GM12878 (cell line): Measurements from ENCODE around the gene NPW. TPM values are rescaled to one million over a fixed set of nuclear protein-coding genes. Genes with fewer than 3 reads are reported as not detected.

Source experiments
- ATAC-seq: fragments of 200-7000 bp; cut with Tn5 transposase; 3 replicates; pipeline ENCODE4 v1.9.1; 2020; ENCODE audit warnings: mild to moderate bottlenecking, moderate library complexity
- BruUV-seq: library from RNA; stranded (reverse); fragments of 400-500 nt; replicated peaks from 2 replicates; lab custom pipeline; 2021; lab: Mats Ljungman, UMichigan
- CTCF ChIA-PET: fragments of 300-600 bp; sonication (Branson Sonifier 250); formaldehyde crosslinking; extraction: SDS; loops from one replicate; lab custom pipeline; 2021; ENCODE audit warnings: inconsistent platforms; lab: Yijun Ruan, JAX
- POLR2A ChIA-PET: fragments of 350-600 bp; formaldehyde crosslinking; extraction: SDS; loops from one replicate; lab custom pipeline; 2021; ENCODE audit warnings: inconsistent platforms; lab: Charles Lee
- RAD21 ChIA-PET: fragments of 300-600 bp; sonication (Branson Sonifier 250); formaldehyde crosslinking; loops from one replicate; lab custom pipeline; 2023; ENCODE audit warnings: antibody characterized with exemption; ENCODE audit not compliant: unreplicated experiment; lab: Charles Lee
- SMC1A ChIA-PET: fragments of 300-600 bp; sonication (Branson Sonifier 250); formaldehyde crosslinking; loops from one replicate; lab custom pipeline; 2023; ENCODE audit not compliant: unreplicated experiment, uncharacterized antibody; lab: Charles Lee
- DNase-seq: peaks from one replicate; pipeline ENCODE4 v3.0.0-alpha.2; 2011; ENCODE audit warnings: low read depth, low spot score
- FAIRE-seq: peaks from 3 replicates; lab custom pipeline; 2011; peaks lifted over from hg19 to GRCh38; lab: Jason Lieb, UNC
- H2AFZ ChIP-seq: 2 replicates; pipeline ENCODE4 v1.6.0; 2011; ENCODE audit warnings: low read depth, low read length, control low read depth; ENCODE audit not compliant: control insufficient read depth
- H3K27ac ChIP-seq: 2 replicates; pipeline ENCODE4 v1.5.1; 2011; ENCODE audit warnings: control low read depth; ENCODE audit not compliant: control insufficient read depth, insufficient read depth
- H3K27me3 ChIP-seq, 2 experiments: replicated peaks in 1 of 2; 2 replicates each; pipeline versions ENCODE4 v1.6.0 to v1.6.1; 2011; ENCODE audit warnings: low read length in 1 of 2; ENCODE audit not compliant: control insufficient read depth in 2 of 2, insufficient read depth in 2 of 2
- H3K36me3 ChIP-seq, 2 experiments: 2 replicates each; pipeline ENCODE4 v1.5.1; 2011; ENCODE audit warnings: low read length in 1 of 2; ENCODE audit not compliant: control insufficient read depth in 2 of 2, insufficient read depth in 2 of 2
- H3K4me1 ChIP-seq: 2 replicates; pipeline ENCODE4 v1.6.1; 2011; ENCODE audit warnings: mild to moderate bottlenecking, low read length, moderate library complexity, mixed read lengths; ENCODE audit not compliant: control insufficient read depth, insufficient read depth
- H3K4me2 ChIP-seq: 2 replicates; pipeline ENCODE4 v1.6.0; 2011; ENCODE audit warnings: control low read depth; ENCODE audit not compliant: control insufficient read depth, insufficient read depth
- H3K4me3 ChIP-seq: fragments of 200-600 bp; sonication (generic); 2 replicates; pipeline ENCODE4 v1.5.1; 2016
- H3K79me2 ChIP-seq: 2 replicates; pipeline ENCODE4 v1.6.0; 2011; ENCODE audit warnings: low read length; ENCODE audit not compliant: control insufficient read depth, insufficient read depth
- H3K9ac ChIP-seq: 2 replicates; pipeline ENCODE4 v1.8.0; 2011; ENCODE audit warnings: low read length, control low read depth, mixed read lengths; ENCODE audit not compliant: control insufficient read depth, insufficient read depth
- H3K9me3 ChIP-seq: replicated peaks from 3 replicates; pipeline ENCODE4 v1.5.1; 2011; ENCODE audit warnings: mild to moderate bottlenecking, low read length; ENCODE audit not compliant: control insufficient read depth, insufficient read depth
- H4K20me1 ChIP-seq: 2 replicates; pipeline ENCODE4 v1.6.0; 2011; ENCODE audit not compliant: control insufficient read depth, insufficient read depth
- CREB1 ChIP-seq: IDR thresholded peaks from 2 replicates; pipeline ENCODE4 v1.6.1; 2012; ENCODE audit warnings: low read depth, mild to moderate bottlenecking, inconsistent platforms
- CREM ChIP-seq: IDR thresholded peaks from 2 replicates; pipeline ENCODE4 v1.6.1; 2014; ENCODE audit warnings: antibody characterized with exemption, low read depth
- EZH2 ChIP-seq: IDR thresholded peaks from 2 replicates; pipeline ENCODE4 v1.6.1; 2012; ENCODE audit warnings: low read depth, mild to moderate bottlenecking, control low read depth, inconsistent platforms, low read length, borderline replicate concordance; ENCODE audit not compliant: control insufficient read depth
- MEF2B ChIP-seq: fragments of 450-650 bp; IDR thresholded peaks from 2 replicates; pipeline ENCODE4 v1.6.1; 2018; ENCODE audit warnings: mild to moderate bottlenecking, moderate library complexity; ENCODE audit not compliant: partially characterized antibody, poor library complexity, severe bottlenecking
- PAX5 ChIP-seq: IDR thresholded peaks from 2 replicates; pipeline ENCODE4 v1.6.1; 2011; ENCODE audit warnings: low read depth, low read length, borderline replicate concordance
- RB1 ChIP-seq: fragments of 450-650 bp; formaldehyde crosslinking; IDR thresholded peaks from 2 replicates; pipeline ENCODE4 v1.6.1; 2017; ENCODE audit warnings: mild to moderate bottlenecking, borderline replicate concordance
- RCOR1 ChIP-seq: conservative IDR thresholded peaks from 2 replicates; pipeline ENCODE4 v1.6.1; 2012; ENCODE audit warnings: low read depth, low read length, improper control_type of control experiment
- RELA ChIP-seq: fragments of 450-650 bp; IDR thresholded peaks from 2 replicates; pipeline ENCODE4 v1.8.0; 2014; ENCODE audit warnings: borderline replicate concordance; ENCODE audit not compliant: partially characterized antibody
- RUNX3 ChIP-seq: IDR thresholded peaks from 2 replicates; pipeline ENCODE4 v1.6.1; 2012; ENCODE audit warnings: low read length, inconsistent platforms
- SMAD5 ChIP-seq: IDR thresholded peaks from 2 replicates; pipeline ENCODE4 v1.6.1; 2016; ENCODE audit warnings: antibody characterized with exemption, low read depth
- TCF7 ChIP-seq: IDR thresholded peaks from 2 replicates; pipeline ENCODE4 v1.6.1; 2014; ENCODE audit warnings: antibody characterized with exemption, borderline replicate concordance
- YY1 ChIP-seq: IDR thresholded peaks from 2 replicates; pipeline ENCODE4 v1.6.1; 2011; ENCODE audit warnings: low read depth, mild to moderate bottlenecking, low read length
- WGBS: methylation state at CpG from one replicate; pipeline ENCODE4 v1.1.6; 2016; ENCODE audit warnings: low lambda C conversion rate; ENCODE audit not compliant: insufficient replicate concordance, insufficient coverage; ENCODE audit errors: missing lambda C conversion rate; 5-methylcytosine and 5-hydroxymethylcytosine counted together
- in situ Hi-C: fragments of 300-500 bp; cut with MboI; formaldehyde crosslinking; loops from 9 replicates; pipeline ENCODE4 v1.14.3; 2018; ENCODE audit warnings: mixed read lengths
- intact Hi-C: fragments of 100-400 bp; cut with micrococcal nuclease; formaldehyde crosslinking; loops from one replicate; pipeline ENCODE4 v1.14.2; 2022; ENCODE audit not compliant: unreplicated experiment
- polyA plus RNA-seq, 11 experiments: library from polyadenylated mRNA; depleted of rRNA in 4 of 11; unstranded in 6 of 11; stranded (reverse) in 5 of 11; fragments of >200 nt; fragmentation: Nextera tagmentation in 4 of 11; fragmentation: Illumina TruSeq in 1 of 11; extraction: Ambion mirVana in 4 of 11; extraction: Trizol in 1 of 11; gene quantifications; 1 replicate in 1 of 11; 2 replicates in 10 of 11; pipeline versions ENCODE4 v1.2.1 to v1.2.3, GENCODE V29; 2011 to 2016; ENCODE audit warnings: inconsistent platforms in 2 of 11, missing spikeins in 2 of 11, low read depth in 1 of 11
- total RNA-seq, 4 experiments: library from RNA; depleted of rRNA in 3 of 4; stranded (reverse); fragments of >200 nt in 3 of 4; fragmentation: Illumina TruSeq in 1 of 4; extraction: Trizol in 1 of 4; gene quantifications; 2 replicates each; pipeline versions ENCODE4 v1.2.1 to v1.2.3, GENCODE V29; 2013 to 2021
- TF ChIP-seq, protein P1 (sequence below), 3 experiments: IDR thresholded peaks in 2 of 3; conservative IDR thresholded peaks in 1 of 3; 2 replicates each; pipeline ENCODE4 v1.5.1; 2011; ENCODE audit warnings: low read depth in 3 of 3, low read length in 3 of 3, mild to moderate bottlenecking in 3 of 3, control low read depth in 2 of 3, moderate library complexity in 2 of 3, inconsistent platforms in 1 of 3, mixed read lengths in 1 of 3; ENCODE audit not compliant: control insufficient read depth in 2 of 3, insufficient read depth in 1 of 3; ENCODE audit errors: extremely low read depth in 1 of 3
- TF ChIP-seq, protein P2 (sequence below): fragments of 450-650 bp; IDR thresholded peaks from 2 replicates; pipeline ENCODE4 v1.6.1; 2018; ENCODE audit warnings: borderline replicate concordance, mild to moderate bottlenecking; ENCODE audit not compliant: partially characterized antibody
- TF ChIP-seq, protein P3 (sequence below): IDR thresholded peaks from 2 replicates; pipeline ENCODE4 v1.6.1; 2011; ENCODE audit warnings: low read depth, mild to moderate bottlenecking, low read length, moderate library complexity, borderline replicate concordance; ENCODE audit errors: extremely low read depth

NPW gene
- total and polyA plus RNA-seq, 10 of the 15 experiments (the other 5 are each of a cell fraction or from before 2014, with no cell fraction given): 0.23 to 2.5 (median 0.98) TPM; not detected in 4

DNA sequence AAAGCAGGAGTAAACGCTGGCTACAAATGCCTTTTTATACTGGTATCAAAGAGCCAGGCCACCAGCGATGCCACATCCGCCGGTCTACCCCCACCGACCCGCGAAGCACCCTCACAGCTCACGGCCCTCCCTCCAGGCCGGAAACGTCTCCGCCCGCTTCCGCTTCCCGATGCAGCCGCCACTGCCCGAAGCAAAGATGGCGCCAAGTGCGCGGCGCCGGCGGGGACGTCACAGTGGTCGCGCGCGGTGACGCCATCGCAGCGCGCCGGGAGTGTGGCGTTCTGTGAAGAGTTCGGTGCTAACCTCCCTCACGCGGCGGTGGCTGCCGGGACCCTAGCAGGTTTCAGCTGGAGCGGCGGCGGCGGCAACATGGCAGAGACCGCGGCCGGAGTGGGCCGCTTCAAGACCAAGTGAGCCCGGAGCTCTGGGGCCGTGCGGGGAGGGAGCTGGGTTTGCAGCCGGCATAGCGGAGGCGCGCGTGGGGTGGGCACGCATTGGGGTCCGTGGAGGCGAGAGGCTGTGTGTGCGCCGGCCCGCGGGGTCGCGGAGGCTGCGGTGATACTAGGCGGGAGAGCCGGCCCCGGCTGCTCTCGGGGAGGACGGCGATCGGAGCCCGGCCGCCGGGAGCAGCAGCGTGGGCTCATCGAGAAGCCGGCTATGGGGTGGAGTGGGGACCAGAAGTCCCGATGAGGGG is 47.6 kb upstream of the NPW start, which contains the start of gene TBL3 (continued):
- TF ChIP-seq SMAD5 (peak; percentile 77), CREB1 (peak; percentile 100), RELA (peak; percentile 96), RCOR1 (peak; percentile 85; the same call in 1 of the 2 replicates)
- TF ChIP-seq, protein P1, sequence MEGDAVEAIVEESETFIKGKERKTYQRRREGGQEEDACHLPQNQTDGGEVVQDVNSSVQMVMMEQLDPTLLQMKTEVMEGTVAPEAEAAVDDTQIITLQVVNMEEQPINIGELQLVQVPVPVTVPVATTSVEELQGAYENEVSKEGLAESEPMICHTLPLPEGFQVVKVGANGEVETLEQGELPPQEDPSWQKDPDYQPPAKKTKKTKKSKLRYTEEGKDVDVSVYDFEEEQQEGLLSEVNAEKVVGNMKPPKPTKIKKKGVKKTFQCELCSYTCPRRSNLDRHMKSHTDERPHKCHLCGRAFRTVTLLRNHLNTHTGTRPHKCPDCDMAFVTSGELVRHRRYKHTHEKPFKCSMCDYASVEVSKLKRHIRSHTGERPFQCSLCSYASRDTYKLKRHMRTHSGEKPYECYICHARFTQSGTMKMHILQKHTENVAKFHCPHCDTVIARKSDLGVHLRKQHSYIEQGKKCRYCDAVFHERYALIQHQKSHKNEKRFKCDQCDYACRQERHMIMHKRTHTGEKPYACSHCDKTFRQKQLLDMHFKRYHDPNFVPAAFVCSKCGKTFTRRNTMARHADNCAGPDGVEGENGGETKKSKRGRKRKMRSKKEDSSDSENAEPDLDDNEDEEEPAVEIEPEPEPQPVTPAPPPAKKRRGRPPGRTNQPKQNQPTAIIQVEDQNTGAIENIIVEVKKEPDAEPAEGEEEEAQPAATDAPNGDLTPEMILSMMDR (IDR thresholded peaks at IDR 0.05 in 2 of 3, conservative IDR thresholded peaks at IDR 0.05 in 1 of 3; ENCODE audit: control insufficient read depth in 2 of 3, extremely low read depth in 1 of 3, insufficient read depth in 1 of 3, low read depth in 3 of 3, low read length in 3 of 3): no peak
- TF ChIP-seq, protein P2, sequence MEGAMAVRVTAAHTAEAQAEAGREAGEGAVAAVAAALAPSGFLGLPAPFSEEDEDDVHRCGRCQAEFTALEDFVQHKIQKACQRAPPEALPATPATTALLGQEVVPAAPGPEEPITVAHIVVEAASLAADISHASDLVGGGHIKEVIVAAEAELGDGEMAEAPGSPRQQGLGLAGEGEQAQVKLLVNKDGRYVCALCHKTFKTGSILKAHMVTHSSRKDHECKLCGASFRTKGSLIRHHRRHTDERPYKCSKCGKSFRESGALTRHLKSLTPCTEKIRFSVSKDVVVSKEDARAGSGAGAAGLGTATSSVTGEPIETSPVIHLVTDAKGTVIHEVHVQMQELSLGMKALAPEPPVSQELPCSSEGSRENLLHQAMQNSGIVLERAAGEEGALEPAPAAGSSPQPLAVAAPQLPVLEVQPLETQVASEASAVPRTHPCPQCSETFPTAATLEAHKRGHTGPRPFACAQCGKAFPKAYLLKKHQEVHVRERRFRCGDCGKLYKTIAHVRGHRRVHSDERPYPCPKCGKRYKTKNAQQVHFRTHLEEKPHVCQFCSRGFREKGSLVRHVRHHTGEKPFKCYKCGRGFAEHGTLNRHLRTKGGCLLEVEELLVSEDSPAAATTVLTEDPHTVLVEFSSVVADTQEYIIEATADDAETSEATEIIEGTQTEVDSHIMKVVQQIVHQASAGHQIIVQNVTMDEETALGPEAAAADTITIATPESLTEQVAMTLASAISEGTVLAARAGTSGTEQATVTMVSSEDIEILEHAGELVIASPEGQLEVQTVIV: peak; percentile 79
- TF ChIP-seq, all 136 proteins: peak for 72

DNA sequence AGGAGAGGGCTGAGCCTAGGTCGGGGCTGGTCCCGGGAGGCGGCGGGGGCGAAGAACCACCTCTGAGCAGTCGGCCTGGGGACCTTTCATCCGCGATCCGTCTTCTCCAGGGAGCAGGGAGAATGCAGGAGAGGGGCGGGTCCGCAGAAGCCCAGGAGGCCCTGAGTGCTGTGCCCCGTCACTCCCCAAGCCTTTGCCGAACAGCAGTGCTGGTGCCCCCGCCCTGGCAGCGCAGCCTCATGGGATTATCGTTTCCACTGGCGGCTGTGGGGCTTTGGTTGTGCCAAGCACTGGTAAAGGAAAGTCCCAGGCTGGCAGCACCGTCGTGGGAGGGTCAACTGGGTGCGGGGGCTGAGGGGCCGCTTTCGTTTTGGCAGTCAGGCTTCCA is 47.1 kb upstream of the NPW start:
- Histone ChIP-seq H2AFZ (no peak overlapping the region), H3K4me3 (peak overlapping the region; percentile 93), H3K4me1 (peaks cover 12% of the 10 kb centered on the region), H3K27me3 (no peaks in the 10 kb centered on the region), H3K36me3 (peaks cover 0 to 27% of the 10 kb centered on the region in 2 experiments; a peak in 3 of 4 replicates), H3K9me3 (no peaks in the 10 kb centered on the region), H4K20me1 (no peaks in the 10 kb centered on the region), H3K4me2 (peak overlapping the region; percentile 95), H3K9ac (peak overlapping the region; percentile 87), H3K79me2 (peaks cover 24% of the 10 kb centered on the region), H3K27ac (peak overlapping the region; percentile 89)
- ATAC-seq: peak; percentile 17
- intact Hi-C loops: no loop called here
- no peak for FAIRE-seq
- no peak for DNase-seq
- RAD21 ChIA-PET: interaction anchor here (1.3 kb wide), 1 partner anchor 9 kb away, joined by 6 read pairs; the partner anchor contains the start of gene NOXO1
- CTCF ChIA-PET: interaction anchor here (1.3 kb wide), 1 partner anchor 32 kb away, joined by 6 read pairs; no protein-coding TSS in a partner anchor
- POLR2A ChIA-PET: interaction anchor here (0.6 to 2.5 kb wide), 6 partner anchors 9 to 182 kb away, joined by 3 to 21 read pairs (median 6); partner anchors contain the start of genes GFER, NOXO1, NTHL1 and TSC2
- SMC1A ChIA-PET: interaction anchor here (1.3 kb wide), 1 partner anchor 12 kb away, joined by 7 read pairs; no protein-coding TSS in a partner anchor
- WGBS: under 1% methylated on average over 22 of the region's 22 CpGs
- BruUV-seq: TSS peak; percentile 61
- in situ Hi-C loops: no loop called here
- no peak for TF ChIP-seq MEF2B
- no peak for TF ChIP-seq RUNX3
- no peak for TF ChIP-seq YY1
- TF ChIP-seq PAX5: no peak
- TF ChIP-seq TCF7: no peak
- TF ChIP-seq, protein P3, sequence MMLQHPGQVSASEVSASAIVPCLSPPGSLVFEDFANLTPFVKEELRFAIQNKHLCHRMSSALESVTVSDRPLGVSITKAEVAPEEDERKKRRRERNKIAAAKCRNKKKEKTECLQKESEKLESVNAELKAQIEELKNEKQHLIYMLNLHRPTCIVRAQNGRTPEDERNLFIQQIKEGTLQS: no peak
- no peak for TF ChIP-seq RB1
- no peak for TF ChIP-seq EZH2
- TF ChIP-seq CREM: no peak
